ENCODE results near the gene CCDC57. TPM values are rescaled to one million over a fixed set of nuclear protein-coding genes. Genes with fewer than 3 reads are reported as not detected.
A peak's percentile ranks its signal among the peaks of the same experiment; 100 is the strongest.

The CCDC57 gene
- total and polyA plus RNA-seq, 2 of the 8 experiments (the other 6 are each of a cell fraction or from before 2014, with no cell fraction given), result 8.4 to 12.9 TPM

DNA sequence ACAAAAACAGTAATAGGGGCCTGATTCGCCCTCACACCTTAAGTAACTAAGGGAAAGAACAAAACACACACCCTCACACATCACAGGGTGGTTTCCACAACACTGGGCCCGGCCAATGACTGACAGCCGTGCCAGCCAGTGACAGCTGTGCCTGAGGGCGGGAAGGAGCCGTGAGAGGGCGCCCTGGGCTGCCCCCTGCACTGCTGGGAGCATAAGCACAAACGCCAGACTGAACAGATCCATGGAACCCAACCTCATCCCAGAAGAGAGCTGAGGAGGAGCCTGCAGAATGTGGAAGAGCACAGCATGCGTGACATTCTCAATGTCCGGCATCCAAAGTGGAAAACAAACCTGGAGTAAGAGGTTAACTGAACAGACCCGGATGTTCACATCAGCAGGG is 44.8 kb upstream of the CCDC57 start:
- peaks cover 27 to 40% of the 10 kb centered on the region in 2 experiments for H4K20me1 ChIP-seq (replicated peaks in 1 of 2; ENCODE audit: control insufficient read depth in 1 of 2, insufficient read depth in 2 of 2, low read length in 2 of 2)
- H3K23ac ChIP-seq (ENCODE audit: insufficient read length), result no peak overlapping the region
- no peak overlapping the region for H4K8ac ChIP-seq (ENCODE audit: extremely low read depth, insufficient read depth, low read length)
- H3K9me3 ChIP-seq (ENCODE audit: insufficient read depth in 2 of 2, low read depth in 1 of 2, low read length in 1 of 2), result peaks cover 0 to 4% of the 10 kb centered on the region in 2 experiments; a peak in 1 of 4 replicates
- H2BK5ac ChIP-seq (ENCODE audit: low read depth, low read length), result no peak overlapping the region
- H2BK15ac ChIP-seq (ENCODE audit: low read length), result no peak overlapping the region
- peaks cover 34 to 84% (median 68%) of the 10 kb centered on the region in 4 experiments for H3K36me3 ChIP-seq (ENCODE audit: control insufficient read depth in 2 of 4, insufficient read depth in 4 of 4, low read length in 3 of 4)
- WGBS, 2 experiments (ENCODE audit: extremely low coverage in 1 of 2, insufficient coverage in 1 of 2, insufficient read length in 1 of 2, insufficient replicate concordance in 2 of 2, low coverage in 1 of 2, low lambda C conversion rate in 2 of 2, missing lambda C conversion rate in 1 of 2), result 89% methylated on average over 10 of the region's 10 CpGs; no CpG with 5 or more reads in 1 of the 2 experiments
- no peak overlapping the region for H3K4ac ChIP-seq (replicated peaks; ENCODE audit: insufficient read length, low read depth, low read length)
- H4K5ac ChIP-seq (ENCODE audit: insufficient read length, low read depth, low read length), result no peak overlapping the region
- H4K91ac ChIP-seq (replicated peaks; ENCODE audit: insufficient read length, low read length), result no peak overlapping the region
- H3K79me1 ChIP-seq (ENCODE audit: low read depth, low read length), result peaks cover 23% of the 10 kb centered on the region
- no peaks in the 10 kb centered on the region for H3K27me3 ChIP-seq (replicated peaks in 1 of 4; ENCODE audit: control insufficient read depth in 3 of 4, extremely low read depth in 1 of 4, insufficient read depth in 3 of 4, low read length in 3 of 4)
- H3K79me2 ChIP-seq (ENCODE audit: control insufficient read depth in 1 of 2, insufficient read depth in 2 of 2, low read length in 2 of 2), result peaks cover 5 to 71% of the 10 kb centered on the region in 2 experiments; a peak in 3 of 4 replicates
- FAIRE-seq (no peak), DNase-seq (ENCODE audit: low read depth in 1 of 2, low spot score in 2 of 2) (no peak)
- ChIA-PET CTCF (ENCODE audit: partially characterized antibody) (no interaction called here), POLR2A (ENCODE audit: partially characterized antibody) (interaction anchor here (0.6 to 1.7 kb wide), 2 partner anchors 11 to 12 kb away, joined by 3 to 4 read pairs; no protein-coding TSS in a partner anchor)
- H3K14ac ChIP-seq (ENCODE audit: insufficient read length), result no peak overlapping the region
- H3K27ac ChIP-seq (ENCODE audit: low read depth, low read length), result no peak overlapping the region
- no peak overlapping the region for H3K4me2 ChIP-seq (ENCODE audit: insufficient read depth in 1 of 2, low read depth in 2 of 2, low read length in 2 of 2)
- no peaks in the 10 kb centered on the region for H3K23me2 ChIP-seq (ENCODE audit: low read depth, low read length)
- no peak overlapping the region for H3K18ac ChIP-seq (ENCODE audit: extremely low read depth, low read length)
- H2BK20ac ChIP-seq (ENCODE audit: low read length), result no peak overlapping the region
- H2AFZ ChIP-seq (ENCODE audit: low read length), result no peak overlapping the region
- H2BK12ac ChIP-seq (ENCODE audit: low read depth, low read length), result no peak overlapping the region
- no peak overlapping the region for H3K4me3 ChIP-seq (ENCODE audit: extremely low read depth in 1 of 4, insufficient read depth in 2 of 4, low read depth in 3 of 4, low read length in 4 of 4)
- no peaks in the 10 kb centered on the region for H3K4me1 ChIP-seq (replicated peaks in 1 of 4; ENCODE audit: control insufficient read depth in 3 of 4, insufficient read depth in 4 of 4, low read length in 3 of 4)
- no peak overlapping the region for H3K56ac ChIP-seq (replicated peaks; ENCODE audit: insufficient read length, low read depth, low read length)
- H3K9ac ChIP-seq (replicated peaks in 1 of 4; ENCODE audit: extremely low read depth in 1 of 4, low read depth in 3 of 4, low read length in 3 of 4), result no peak overlapping the region
- H2AK5ac ChIP-seq (ENCODE audit: low read depth, low read length), result no peak overlapping the region
- H2BK120ac ChIP-seq (replicated peaks; ENCODE audit: low read depth, low read length), result no peak overlapping the region
- TF ChIP-seq SP1 (IDR thresholded peaks at IDR 0.05; ENCODE audit: low read depth, low read length) (peak; percentile 80), SIRT6 (IDR thresholded peaks at IDR 0.05; ENCODE audit: low read length) (no peak)
